Sciatic nerve (tissue), 2 donors: ENCODE measurements around the gene ABHD6. TPM values are rescaled to one million over a fixed set of nuclear protein-coding genes. Genes with fewer than 3 reads are reported as not detected.
A peak's percentile ranks its signal among the peaks of the same experiment; 100 is the strongest.
"Not testable (repeated sequence)": the region's sequence is repeated elsewhere in the genome, so short reads cannot be mapped to it uniquely, and the experiment has no call there.

Source experiments
- ATAC-seq: fragments of 200-7000 bp; cut with Tn5 transposase; one replicate; pipeline ENCODE4 v1.9.1; 2020; ENCODE audit warnings: mild to moderate bottlenecking, moderate library complexity
- DNase-seq: peaks from one replicate; pipeline ENCODE4 v3.0.0-alpha.2; 2020; ENCODE audit warnings: low spot score
- intact Hi-C: fragments of 100-400 bp; cut with DNase I; formaldehyde crosslinking; loops from one replicate; pipeline ENCODE4 v1.14.2; 2022
- total RNA-seq: library from RNA; stranded (reverse); fragmentation: NEBNext Ultra II Directional; extraction: Animal tissue kit (Norgen Biotek cat#: 25700); gene quantifications from one replicate; pipeline ENCODE4 v1.2.1, GENCODE V29; 2021
- donor health status: DM: no; HTN: no; CAD: no.
- donor health status: DM: no; HTN: no; CAD: no.

The ABHD6 gene
- total RNA-seq, 1 donor from 2014 or later = 14.0 TPM

DNA sequence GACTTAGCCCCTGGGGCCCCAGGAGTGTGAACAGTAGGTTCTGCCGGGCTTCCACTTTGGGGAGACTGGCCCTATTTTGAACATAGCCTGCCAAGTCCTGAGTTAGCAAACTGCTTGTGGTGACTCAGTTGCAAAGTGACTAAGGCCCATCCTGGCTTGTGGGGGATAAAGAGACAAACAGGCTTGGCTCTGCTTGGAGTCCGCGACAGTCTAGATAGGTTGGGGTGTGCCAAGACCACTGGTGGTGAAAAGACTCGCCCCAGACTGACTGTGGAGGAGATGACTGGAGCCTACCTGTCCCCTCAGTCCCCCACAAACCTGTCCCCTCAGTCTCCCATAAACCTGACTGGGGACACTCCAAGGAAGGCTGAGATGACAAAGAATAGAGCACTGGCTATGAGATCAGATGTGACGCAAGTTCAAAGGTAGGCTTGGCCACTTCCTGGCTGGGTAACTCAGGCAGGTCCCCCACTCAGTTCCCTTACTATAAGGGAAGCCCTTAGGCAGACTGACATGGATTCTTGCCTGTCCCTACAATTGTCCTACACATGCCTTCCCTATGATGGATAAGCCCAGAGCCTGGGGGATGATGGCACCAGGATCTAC lies 31.1 kb upstream of the ABHD6 start:
- intact Hi-C loops = no loop called here
- no peak for ATAC-seq
- DNase-seq = no peak

DNA sequence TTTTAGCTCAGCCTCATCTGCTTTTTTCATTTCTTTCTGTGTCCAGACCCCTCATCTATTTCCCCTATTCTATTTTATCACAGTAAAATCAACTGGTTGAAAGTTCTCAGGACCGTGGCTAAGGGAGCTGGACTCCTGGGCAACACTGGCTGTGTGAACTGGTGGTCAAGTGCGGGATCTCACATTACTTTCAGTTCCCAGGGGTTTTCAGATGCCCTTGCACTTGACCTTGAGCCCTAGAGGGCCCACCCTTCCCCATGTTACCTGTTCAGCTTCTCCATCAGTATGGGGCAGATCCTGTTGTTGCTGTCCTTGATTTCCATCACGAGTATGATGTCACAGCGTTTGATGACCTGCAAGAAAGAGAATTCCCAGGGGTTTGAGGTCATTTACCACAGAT lies 29.6 kb upstream of the ABHD6 start:
- intact Hi-C loops = no loop called here
- no peak for ATAC-seq
- DNase-seq = no peak

DNA sequence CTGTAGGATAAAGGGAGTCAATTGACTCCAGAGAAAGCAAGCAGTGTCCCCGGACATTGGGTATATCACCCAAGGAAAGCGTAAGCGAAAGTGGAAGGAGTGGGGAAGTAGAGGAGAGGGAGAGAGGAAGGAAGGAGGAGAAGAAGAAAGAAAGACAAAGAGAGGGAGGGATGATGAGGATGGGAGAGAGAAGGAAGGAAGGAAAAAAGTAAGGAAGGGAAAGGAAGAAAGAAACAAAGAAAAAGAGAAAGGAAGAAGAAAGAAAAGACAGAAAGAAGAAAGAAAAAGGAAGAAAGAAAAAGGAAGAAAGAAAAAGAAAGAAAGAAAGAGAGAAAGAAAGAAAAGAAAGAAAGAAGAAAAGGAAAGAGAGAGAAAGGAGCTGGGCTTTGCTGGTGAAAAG lies 27.7 kb upstream of the ABHD6 start:
- ATAC-seq (no peak), DNase-seq (no peak)
- intact Hi-C loops = loop anchor here (10.0 kb wide), 1 partner anchor 1765 kb away; no protein-coding TSS in a partner anchor

DNA sequence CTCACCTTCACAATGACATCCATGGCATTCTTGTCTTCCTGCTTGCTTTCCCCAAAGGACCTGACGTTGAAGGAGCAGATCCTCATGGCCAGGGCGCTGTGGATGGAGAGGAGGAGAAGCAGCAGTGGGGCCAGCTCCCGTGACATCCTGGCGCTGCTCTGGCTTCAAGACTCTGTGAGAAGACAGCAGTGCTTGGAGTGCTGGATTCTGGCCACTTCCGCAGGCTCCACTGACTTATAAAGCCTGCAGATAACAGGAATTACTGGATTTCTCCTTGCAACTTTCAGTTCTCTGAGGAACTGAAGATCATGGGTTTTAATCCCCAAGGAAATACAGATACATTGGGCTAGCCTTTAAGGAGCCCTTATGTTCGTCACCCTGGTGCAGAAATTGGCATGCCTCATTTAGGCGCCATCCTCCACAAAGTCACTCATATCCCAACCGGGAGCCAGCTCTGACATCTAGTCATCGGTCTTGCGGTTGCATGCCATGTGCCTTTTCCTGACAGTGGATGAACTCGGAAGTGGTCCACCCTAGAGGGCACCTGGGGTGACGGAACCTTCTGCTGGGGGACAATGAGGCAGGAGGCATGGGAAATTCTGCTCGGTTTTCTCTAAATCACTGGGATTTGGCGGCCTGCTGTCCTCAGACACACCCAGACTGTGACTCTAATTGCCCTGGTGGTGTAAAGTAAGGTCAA lies 26.7 kb upstream of the ABHD6 start, which contains the start of gene DNASE1L3:
Gene DNASE1L3, minus strand, starts transcription at position 212 of the 700 bp plus-strand sequence. Its CDS starts 66 bp downstream, at position 146.
- ATAC-seq (peak; percentile 76), DNase-seq (no peak)
- intact Hi-C loops = loop anchor here (10.0 kb wide), 1 partner anchor 1766 kb away; no protein-coding TSS in a partner anchor

DNA sequence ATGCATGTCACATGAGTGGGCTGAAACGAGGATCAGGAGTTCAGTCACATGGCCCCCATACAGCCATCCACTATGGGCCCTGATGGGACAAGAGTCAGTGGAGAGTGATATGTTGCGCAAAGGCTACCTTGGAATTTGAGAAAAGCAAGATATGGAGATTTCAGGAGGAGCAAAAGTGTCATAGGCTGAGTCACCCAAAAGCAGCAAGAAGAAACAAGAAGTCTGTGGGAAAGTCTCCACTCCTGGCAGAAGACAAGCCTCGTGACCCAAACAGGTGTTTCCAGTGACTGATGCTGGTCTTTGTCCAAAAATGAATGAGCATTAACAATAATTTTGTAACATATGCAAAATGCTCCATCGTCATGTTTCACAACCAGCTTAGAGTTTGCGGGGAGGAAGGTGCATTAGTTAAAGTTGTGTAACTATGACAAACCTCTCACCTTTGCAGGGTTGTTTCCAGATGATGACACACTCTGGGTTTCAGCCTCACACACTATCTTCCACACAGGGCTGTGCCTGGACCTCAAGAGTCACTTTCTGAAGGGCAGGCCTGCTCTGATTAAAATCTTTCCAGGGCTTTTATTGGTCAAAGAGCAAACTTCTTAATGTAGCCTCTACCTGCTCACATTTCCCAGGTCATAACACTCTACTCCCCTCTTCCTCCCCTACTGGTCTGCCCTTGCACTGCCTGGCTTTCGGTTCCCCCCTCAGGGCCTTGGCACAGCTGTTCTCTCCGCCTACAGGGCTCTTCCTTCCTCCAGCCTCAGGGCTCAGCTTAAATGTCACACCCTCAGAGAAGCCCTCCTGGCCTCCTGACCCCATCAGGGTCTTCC lies 22.9 kb upstream of the ABHD6 start:
- ATAC-seq (no peak), DNase-seq (no peak)
- intact Hi-C loops = loop anchor here (10.0 kb wide), 1 partner anchor 1770 kb away; no protein-coding TSS in a partner anchor

DNA sequence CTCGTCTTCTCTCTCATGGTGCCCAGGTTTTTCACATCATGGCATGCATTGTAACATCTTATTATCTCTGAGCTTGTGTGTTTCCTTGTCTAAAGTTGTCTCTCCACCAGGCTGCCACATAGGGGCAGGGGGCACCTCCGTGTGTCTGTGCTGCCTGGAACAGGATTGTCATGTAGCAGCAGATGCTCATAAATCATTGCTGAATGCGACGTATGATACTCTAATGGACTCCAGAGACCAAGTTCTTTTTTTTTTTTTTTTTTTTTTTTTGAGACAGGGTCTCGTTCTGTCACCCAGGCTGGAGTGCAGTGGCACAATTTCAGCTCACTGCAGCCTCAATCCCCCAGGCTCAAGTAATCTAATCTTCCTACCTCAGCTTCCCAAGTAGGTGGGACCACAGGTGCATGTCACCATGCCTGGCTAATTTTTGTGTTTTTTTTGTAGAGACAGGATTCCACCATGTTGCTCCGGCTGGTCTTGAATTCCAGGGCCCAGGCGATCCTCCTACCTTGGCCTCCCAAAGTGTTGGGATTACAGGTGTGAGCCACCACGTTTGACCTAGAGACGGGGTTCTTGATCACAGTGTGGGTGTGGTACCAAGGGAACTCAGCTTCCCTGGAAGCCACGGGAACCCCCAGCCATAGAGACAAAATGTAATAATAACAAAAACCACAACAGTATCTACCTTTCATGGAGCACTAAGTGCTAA lies 22.1 kb upstream of the ABHD6 start:
- DNase-seq (no peak), ATAC-seq (no peak)
- intact Hi-C loops = loop anchor here (10.0 kb wide), 1 partner anchor 1771 kb away; no protein-coding TSS in a partner anchor

DNA sequence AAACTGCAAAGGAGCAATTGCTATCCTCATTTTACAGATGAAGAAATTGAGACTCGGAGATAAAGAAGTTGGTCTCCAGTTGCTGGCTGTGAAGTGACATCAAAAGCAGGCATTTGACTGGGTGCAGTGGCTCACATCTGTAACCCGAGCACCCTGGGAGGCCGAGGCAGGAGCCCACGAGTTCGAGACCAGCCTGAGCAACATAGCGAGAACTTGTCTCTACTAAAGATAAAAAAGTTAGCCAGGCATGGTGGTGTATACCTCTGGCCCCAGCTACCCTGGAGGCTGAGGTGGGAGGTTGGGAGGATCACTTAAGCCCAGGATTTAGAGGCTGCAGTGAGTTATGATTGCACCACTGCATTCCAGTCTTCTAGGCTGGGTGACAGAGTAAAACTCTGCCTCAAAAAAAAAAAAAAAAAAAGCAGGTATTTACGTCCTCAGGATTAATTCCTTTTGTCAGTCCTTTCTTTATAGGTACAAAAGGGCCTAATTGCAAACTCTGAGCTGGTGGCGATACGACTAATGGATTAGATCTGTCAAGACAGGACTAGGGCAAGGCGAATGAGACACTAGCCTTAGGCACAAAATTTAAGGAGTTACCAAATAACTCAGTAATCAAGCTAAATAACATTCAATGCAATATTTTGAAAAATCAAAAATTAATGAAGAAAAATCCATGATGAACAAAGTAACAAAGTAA lies 20.9 kb upstream of the ABHD6 start:
- ATAC-seq (no peak), DNase-seq (no peak)
- intact Hi-C loops = loop anchor here (10.0 kb wide), 1 partner anchor 1772 kb away; no protein-coding TSS in a partner anchor

DNA sequence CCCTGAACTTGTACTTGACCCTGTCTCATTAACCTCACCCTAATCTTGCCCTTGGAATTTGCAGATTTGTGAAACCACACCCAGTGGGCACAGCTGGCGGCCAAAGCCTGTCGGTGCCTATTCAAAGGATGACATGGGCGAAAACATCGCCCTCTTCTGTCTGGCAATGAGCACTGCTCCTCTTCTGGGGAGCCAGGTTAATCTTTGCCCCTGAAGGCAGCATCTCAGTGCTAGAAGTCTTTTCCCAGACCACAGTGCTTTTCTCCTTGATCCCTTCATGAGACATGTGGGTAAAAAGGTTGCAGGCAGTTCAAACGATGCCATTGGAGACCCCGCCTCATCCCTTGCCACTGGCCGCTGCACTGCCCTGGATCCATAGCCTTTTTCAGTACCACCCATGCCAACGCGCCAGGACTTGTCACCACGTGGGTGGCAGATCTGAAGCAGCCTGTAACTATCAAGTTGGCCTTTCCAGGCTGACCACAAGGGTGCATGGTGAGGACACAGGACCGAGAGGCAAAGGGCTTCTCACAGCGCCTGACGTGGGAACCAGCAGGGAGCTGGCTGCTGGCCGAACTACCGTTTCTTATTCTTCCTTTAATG lies 20.3 kb upstream of the ABHD6 start:
- intact Hi-C loops = loop anchor here (10.0 kb wide), 1 partner anchor 1773 kb away; no protein-coding TSS in a partner anchor
- DNase-seq (peak; percentile 73), ATAC-seq (peak; percentile 81)

DNA sequence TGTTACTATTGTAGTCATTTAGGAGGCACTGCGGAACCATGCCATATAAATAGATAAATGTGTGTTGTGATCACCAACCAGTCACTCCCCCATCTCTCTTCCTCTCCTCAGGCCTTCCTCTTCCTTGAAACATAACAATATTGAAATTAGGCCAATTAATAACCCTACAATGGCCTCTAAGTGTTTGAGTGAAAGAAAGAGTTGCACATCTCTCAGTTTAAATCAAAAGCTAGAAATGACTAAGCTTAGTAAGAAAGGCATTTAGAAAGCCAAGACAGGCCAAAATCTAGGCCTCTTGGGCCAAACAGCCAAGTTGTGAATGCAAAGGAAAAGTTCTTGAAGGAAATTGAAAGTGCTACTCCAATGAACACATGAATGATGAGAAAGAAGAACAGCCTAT lies 18.7 kb upstream of the ABHD6 start:
- ATAC-seq (no peak), DNase-seq (no peak)
- intact Hi-C loops = loop anchor here (10.0 kb wide), 1 partner anchor 1774 kb away; no protein-coding TSS in a partner anchor

DNA sequence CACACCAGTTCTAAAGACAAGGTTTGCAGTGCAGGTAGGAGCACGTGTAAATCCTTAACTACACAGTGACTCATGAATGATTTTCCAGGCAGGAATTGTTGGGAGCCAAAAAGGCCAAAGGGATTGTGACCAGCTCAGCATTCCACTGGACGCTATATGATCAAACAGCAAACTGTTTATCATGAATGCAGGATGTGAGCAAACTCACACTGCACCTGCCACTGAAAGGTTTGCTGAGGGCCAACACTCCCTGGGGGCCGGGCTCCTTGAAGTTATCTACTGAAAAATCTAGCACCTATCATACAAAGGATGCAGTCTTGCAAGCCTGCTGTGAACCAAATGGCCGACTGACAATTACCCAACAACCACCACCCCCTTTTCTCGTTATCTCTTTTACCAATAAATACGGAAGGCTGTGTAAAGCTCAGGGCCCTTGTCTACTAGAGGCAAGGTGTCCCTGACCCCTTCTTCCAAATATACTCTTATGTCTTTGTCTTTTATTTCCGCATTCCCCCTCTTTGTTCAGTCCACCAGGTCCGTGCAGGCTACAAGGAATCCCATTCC lies 15.3 kb upstream of the ABHD6 start:
- no peak for ATAC-seq
- no peak for DNase-seq
- intact Hi-C loops = no loop called here

DNA sequence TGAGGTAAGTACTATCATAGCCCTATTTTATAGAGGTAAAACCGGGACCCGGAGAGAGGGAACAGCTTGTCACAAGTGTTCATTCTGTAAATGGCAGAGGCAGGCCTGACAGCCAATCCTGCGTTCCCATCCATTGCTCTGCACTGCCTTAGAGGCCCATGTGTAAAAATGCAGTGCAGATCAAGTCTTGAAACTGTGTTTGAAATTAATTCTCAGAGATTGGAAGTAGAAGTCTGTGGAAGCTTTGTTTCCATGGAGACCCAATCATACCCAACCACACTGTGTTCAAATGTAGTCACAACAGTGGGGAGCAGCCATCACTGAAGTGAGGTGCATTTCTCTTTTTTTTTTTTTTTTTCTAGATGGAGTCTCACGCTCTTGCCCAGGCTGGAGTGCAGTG lies 13.7 kb upstream of the ABHD6 start:
- DNase-seq (no peak), ATAC-seq (no peak)
- intact Hi-C loops = no loop called here

DNA sequence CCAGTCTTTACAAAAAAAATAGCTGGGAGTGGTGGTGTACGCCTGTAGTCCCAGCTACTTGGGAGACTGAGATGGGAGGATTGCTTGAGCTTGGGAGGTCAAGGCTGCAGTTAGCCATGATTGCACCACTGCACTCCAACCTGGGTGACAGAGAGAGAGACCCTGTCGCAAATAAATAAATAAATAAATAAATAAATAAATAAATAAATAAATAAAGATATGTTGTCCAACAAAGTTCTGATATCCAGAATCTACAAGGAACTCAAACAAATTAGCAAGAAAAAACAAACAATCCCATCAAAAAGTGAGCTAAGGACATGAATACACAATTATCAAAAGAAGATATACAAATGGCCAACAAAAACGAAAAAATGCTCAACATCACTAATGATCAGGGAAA lies 9.7 kb upstream of the ABHD6 start:
- ATAC-seq, DNase-seq, intact Hi-C loops: not testable (repeated sequence)

DNA sequence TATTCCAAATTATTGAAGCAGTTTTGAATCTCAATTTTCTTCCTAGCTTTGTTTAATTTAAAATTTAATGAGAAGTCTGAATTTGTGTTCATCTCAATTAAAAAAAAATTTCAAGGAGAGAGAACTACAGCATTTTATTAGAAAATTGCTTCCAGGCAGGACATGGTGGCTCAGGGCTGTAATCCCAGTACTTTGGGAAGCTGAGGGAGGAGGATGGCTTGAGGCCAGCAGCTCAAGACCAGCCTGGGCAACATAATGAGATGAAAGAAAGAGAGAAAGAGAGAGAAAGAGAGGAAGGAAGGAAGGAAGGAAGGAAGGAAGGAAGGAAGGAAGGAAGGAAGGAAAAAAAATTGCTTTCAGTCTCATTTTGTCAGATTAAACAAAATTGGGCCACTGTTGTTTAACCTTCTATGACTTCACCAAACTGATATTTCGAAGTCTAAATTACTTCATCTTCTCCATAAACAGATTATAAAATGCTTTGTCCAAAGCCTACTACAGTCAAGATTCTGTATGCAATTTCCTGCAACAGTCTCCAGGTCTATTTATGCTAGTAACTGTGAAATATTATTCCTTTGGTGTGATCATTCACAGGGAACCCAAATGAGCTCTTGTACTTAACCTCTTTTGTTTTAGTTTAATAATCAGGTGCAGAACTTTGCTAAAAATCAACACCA lies 6.6 kb upstream of the ABHD6 start:
- intact Hi-C loops = no loop called here
- no peak for DNase-seq
- ATAC-seq = no peak

DNA sequence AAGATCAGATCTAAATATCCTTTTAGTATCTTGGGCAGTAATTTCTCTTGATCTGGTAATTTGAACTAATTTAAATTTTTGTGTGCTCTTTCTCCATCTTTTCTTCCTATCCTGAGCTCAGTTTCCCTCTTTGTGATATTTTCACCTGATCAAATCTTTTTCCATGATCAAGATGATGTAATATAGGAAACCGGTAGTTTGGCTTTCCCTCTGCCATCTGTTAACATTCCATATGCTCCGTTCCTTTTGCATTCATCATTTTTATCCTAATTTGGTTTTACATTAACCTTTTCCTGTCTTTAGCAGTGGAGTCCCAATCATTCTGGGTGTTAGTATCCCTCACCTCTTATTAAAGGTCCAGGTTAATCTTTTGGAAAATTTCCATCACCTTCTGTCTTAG lies 5.9 kb upstream of the ABHD6 start:
- intact Hi-C loops = no loop called here

DNA sequence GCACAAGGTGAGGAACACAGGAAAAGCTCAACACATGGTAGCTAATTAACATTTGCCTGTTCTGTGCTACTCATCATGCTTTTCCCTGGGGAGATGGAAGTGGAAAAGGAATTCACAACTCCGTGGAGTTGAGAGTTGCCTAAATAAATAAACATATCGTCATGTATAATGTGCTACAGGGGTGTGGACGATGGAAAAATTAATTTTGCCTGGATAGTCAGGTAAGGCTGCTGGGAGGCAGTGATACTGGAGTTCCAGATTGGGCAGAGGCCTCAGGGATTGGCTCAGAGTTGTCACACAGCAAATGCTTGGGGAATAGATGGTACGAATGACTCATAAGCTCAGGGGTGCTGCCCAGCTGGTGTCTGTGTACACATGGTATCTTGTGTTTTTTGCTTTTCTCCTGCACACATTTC lies 3.1 kb upstream of the ABHD6 start:
- DNase-seq (no peak), ATAC-seq (no peak)
- intact Hi-C loops = no loop called here

More for the DNA sequence above, 5.9 kb upstream of the ABHD6 start:
- ATAC-seq = no peak
- DNase-seq = no peak

DNA sequence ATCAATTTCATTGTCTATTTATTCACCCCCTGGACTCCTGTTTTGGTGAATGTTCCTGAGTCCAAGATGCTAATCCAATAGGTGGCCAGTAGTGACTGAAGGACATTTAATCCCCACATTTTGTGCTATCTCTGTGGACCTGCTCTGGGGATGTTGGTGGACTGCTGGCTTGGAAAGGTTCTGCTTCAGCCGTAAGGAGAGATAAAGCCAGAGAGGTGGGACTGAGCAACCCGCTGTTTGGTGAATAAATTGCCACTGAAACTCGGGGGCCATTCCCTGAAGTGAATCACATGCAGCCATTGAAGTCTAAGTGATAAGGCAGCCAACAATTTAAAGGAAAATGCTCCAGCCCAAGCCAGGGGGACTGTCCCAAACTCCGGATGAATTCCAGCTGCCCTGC lies 1.6 kb upstream of the ABHD6 start:
- no peak for DNase-seq
- intact Hi-C loops = no loop called here
- ATAC-seq = no peak
